B cell (primary cell): ENCODE data around the gene TPCN1. TPM values are rescaled to one million over a fixed set of nuclear protein-coding genes. Genes with fewer than 3 reads are reported as not detected.

ENCODE experiments used
- ATAC-seq: fragments of 200-7000 bp; cut with Tn5 transposase; one replicate; pipeline ENCODE4 v1.10.0; 2021; ENCODE audit warnings: low read depth, mild to moderate bottlenecking, moderate number of reproducible peaks, moderate library complexity
- CTCF ChIA-PET: fragments of 350-600 bp; sonication (Branson Sonifier 250); formaldehyde crosslinking; loops from one replicate; lab custom pipeline; 2021; ENCODE audit warnings: antibody characterized with exemption, inconsistent platforms; lab: Charles Lee
- POLR2A ChIA-PET: fragments of 350-600 bp; sonication (Branson Sonifier 250); formaldehyde crosslinking; loops from one replicate; lab custom pipeline; 2021; ENCODE audit warnings: antibody characterized with exemption; lab: Charles Lee
- DNase-seq: peaks from one replicate; pipeline ENCODE4 v3.0.0; 2013
- H2AFZ ChIP-seq: 2 replicates; pipeline ENCODE4 v1.6.1; 2012; ENCODE audit warnings: mild to moderate bottlenecking, low read depth, low read length; ENCODE audit not compliant: insufficient read depth, poor library complexity, severe bottlenecking
- H3K27ac ChIP-seq, 2 donors: 1 replicate in 1 of 2; 2 replicates in 1 of 2; pipeline ENCODE4 v1.5.1; 2012 to 2013; ENCODE audit warnings: low read length in 2 of 2, mild to moderate bottlenecking in 2 of 2, moderate library complexity in 1 of 2
- H3K27me3 ChIP-seq, 4 experiments: fragments of 200-600 bp in 1 of 4; sonication (generic) in 1 of 4; replicated peaks in 1 of 4; 1 replicate in 2 of 4; 2 replicates in 2 of 4; pipeline versions ENCODE4 v1.6.1 to v1.7.0; 2013 to 2016; ENCODE audit warnings: low read length in 3 of 4, mild to moderate bottlenecking in 2 of 4, mixed read lengths in 1 of 4, moderate library complexity in 1 of 4; ENCODE audit not compliant: insufficient read depth in 4 of 4, control insufficient read depth in 3 of 4; ENCODE audit errors: control extremely low read depth in 1 of 4
- H3K36me3 ChIP-seq, 2 experiments: replicated peaks in 1 of 2; 1 replicate in 1 of 2; 2 replicates in 1 of 2; pipeline versions ENCODE4 v1.6.1 to v1.7.1; 2013; ENCODE audit warnings: low read length in 1 of 2; ENCODE audit not compliant: insufficient read depth in 2 of 2, control insufficient read depth in 1 of 2; ENCODE audit errors: control extremely low read depth in 1 of 2, extremely low read depth in 1 of 2
- H3K4me1 ChIP-seq, 2 donors: fragments of 200-600 bp in 1 of 2; sonication (generic) in 1 of 2; 1 replicate in 1 of 2; 2 replicates in 1 of 2; pipeline versions ENCODE4 v1.5.1 to v1.6.1; 2013 to 2017; ENCODE audit warnings: low read length in 2 of 2; ENCODE audit not compliant: control insufficient read depth in 2 of 2, insufficient read depth in 2 of 2
- H3K4me2 ChIP-seq: replicated peaks from 2 replicates; pipeline ENCODE3; 2012; ENCODE audit warnings: mild to moderate bottlenecking, low read depth, low read length; ENCODE audit not compliant: poor library complexity, severe bottlenecking
- H3K4me3 ChIP-seq, 5 experiments: fragments of 200-600 bp in 1 of 5; sonication (generic) in 1 of 5; 1 replicate in 3 of 5; 2 replicates in 2 of 5; pipeline versions ENCODE4 v1.5.1 to v1.7.0; 2011 to 2016; ENCODE audit warnings: low read length in 4 of 5, mild to moderate bottlenecking in 4 of 5, low read depth in 2 of 5, control low read depth in 1 of 5, moderate library complexity in 1 of 5; ENCODE audit not compliant: insufficient read depth in 1 of 5; ENCODE audit errors: control extremely low read depth in 1 of 5, extremely low read depth in 1 of 5
- H3K79me2 ChIP-seq: fragments of 200-600 bp; sonication (generic); one replicate; pipeline ENCODE4 v1.6.0; 2016; ENCODE audit warnings: low read length; ENCODE audit not compliant: control insufficient read depth, insufficient read depth
- H3K9ac ChIP-seq: fragments of 200-600 bp; sonication (generic); 2 replicates; pipeline ENCODE4 v1.6.1; 2017; ENCODE audit warnings: mild to moderate bottlenecking, low read length, moderate library complexity
- H3K9me3 ChIP-seq, 3 donors: one replicate each; pipeline versions ENCODE4 v1.6.1 to v1.7.1; 2013; ENCODE audit warnings: low read length in 2 of 3; ENCODE audit not compliant: control insufficient read depth in 2 of 3, insufficient read depth in 1 of 3; ENCODE audit errors: control extremely low read depth in 1 of 3
- H4K20me1 ChIP-seq: 2 replicates; pipeline ENCODE4 v1.6.0; 2012; ENCODE audit warnings: mild to moderate bottlenecking, low read length; ENCODE audit not compliant: insufficient read depth, control insufficient read depth, poor library complexity, severe bottlenecking
- H3K27ac Mint-ChIP-seq: one replicate; pipeline ENCODE4 v1.8.0; 2021; ENCODE audit warnings: mixed read lengths
- H3K27me3 Mint-ChIP-seq: one replicate; pipeline ENCODE4 v1.8.0; 2021; ENCODE audit warnings: mixed read lengths
- H3K4me1 Mint-ChIP-seq: one replicate; pipeline ENCODE4 v1.8.0; 2021; ENCODE audit warnings: mixed read lengths
- H3K4me3 Mint-ChIP-seq: one replicate; pipeline ENCODE4 v1.8.0; 2021; ENCODE audit warnings: mixed read lengths
- H3K9me3 Mint-ChIP-seq: one replicate; pipeline ENCODE4 v1.8.0; 2022; ENCODE audit warnings: mixed read lengths; ENCODE audit not compliant: insufficient read depth
- CTCF ChIP-seq: fragments of 200-600 bp; IDR thresholded peaks from one replicate; pipeline ENCODE4 v1.8.0; 2022; ENCODE audit warnings: antibody characterized with exemption, mild to moderate bottlenecking
- EZH2 ChIP-seq: IDR thresholded peaks from 2 replicates; pipeline ENCODE4 v1.6.1; 2012; ENCODE audit warnings: borderline replicate concordance, low read depth, mild to moderate bottlenecking, moderate library complexity, low read length; ENCODE audit not compliant: insufficient read depth, poor library complexity, severe bottlenecking
- WGBS: methylation state at CpG from one replicate; pipeline ENCODE4 v1.1.5; 2013; ENCODE audit warnings: missing lambda C conversion rate; ENCODE audit not compliant: insufficient coverage; 5-methylcytosine and 5-hydroxymethylcytosine counted together
- intact Hi-C: fragments of 100-400 bp; cut with micrococcal nuclease; formaldehyde crosslinking; loops from one replicate; pipeline ENCODE4 v1.10.0; 2022
- polyA plus RNA-seq: library from polyadenylated mRNA; depleted of rRNA; stranded (reverse); fragments of >200 nt; gene quantifications from 2 replicates; pipeline ENCODE4 v1.2.3, GENCODE V29; 2012
- total RNA-seq, 2 donors: library from RNA; stranded (reverse); fragments of 120-200 nt in 1 of 2; gene quantifications; 1 replicate in 1 of 2; 2 replicates in 1 of 2; pipeline versions ENCODE4 v1.2.3 to v1.2.4, GENCODE V29; 2013 to 2022

Gene TPCN1
- total and polyA plus RNA-seq, 2 donors (not counting 1 experiment from before 2014, with no cell fraction given), result 80.8 to 258 TPM

- Mint-ChIP-seq H3K9me3 (peaks cover 2% of the 10 kb centered on the region), H3K4me1 (no peaks in the 10 kb centered on the region), H3K27me3 (no peaks in the 10 kb centered on the region), H3K4me3 (no peak overlapping the region), H3K27ac (no peak overlapping the region)
- ChIA-PET POLR2A (no interaction called here), CTCF (interaction anchor here (0.6 to 1.4 kb wide), 2 partner anchors 32 to 146 kb away, joined by 3 read pairs; no protein-coding TSS in a partner anchor)
- H3K9me3 ChIP-seq, result peaks cover 0 to 3% (median 0%) of the 10 kb centered on the region in 3 donors
- H3K36me3 ChIP-seq, result peaks cover 8 to 36% of the 10 kb centered on the region in 2 experiments
- TF ChIP-seq EZH2 (no peak), CTCF (no peak)
- H3K27ac ChIP-seq, result no peak overlapping the region
- intact Hi-C loops, result loop anchor here (10.0 kb wide), 1 partner anchor 419 kb away; no protein-coding TSS in a partner anchor
- no peaks in the 10 kb centered on the region for H3K4me1 ChIP-seq
- no peak overlapping the region for H3K4me3 ChIP-seq
- H3K27me3 ChIP-seq, result no peaks in the 10 kb centered on the region
- no peaks in the 10 kb centered on the region for H3K79me2 ChIP-seq
- no peak overlapping the region for H3K4me2 ChIP-seq
- ATAC-seq, result no peak
- H3K9ac ChIP-seq, result no peak overlapping the region
- H2AFZ ChIP-seq, result no peak overlapping the region
- 96% methylated on average over 9 of the region's 9 CpGs for WGBS
- no peaks in the 10 kb centered on the region for H4K20me1 ChIP-seq
- no peak for DNase-seq
These were observed 94.1 kb downstream of the TPCN1 start for GRCh38 chr12:113315358-113315757.

DNA sequence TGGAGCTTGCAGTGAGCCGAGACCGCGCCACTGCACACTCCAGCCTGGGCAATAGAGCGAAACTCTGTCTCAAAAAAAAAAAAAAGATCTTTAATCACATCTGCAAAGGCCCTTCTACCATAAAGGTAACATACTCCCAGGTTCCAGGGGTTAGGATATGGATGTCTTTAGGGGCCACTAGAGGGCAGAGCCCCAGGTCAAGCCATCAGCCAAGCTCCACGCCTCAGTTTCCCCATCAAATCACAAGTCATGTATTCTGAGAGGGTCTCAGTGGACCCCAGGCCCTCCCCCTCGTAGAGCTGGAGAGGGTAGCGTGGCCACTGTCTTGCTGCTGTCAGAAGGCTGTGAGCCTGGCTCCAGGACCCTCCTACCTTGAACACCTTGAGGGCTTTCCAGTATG lies 94.9 kb downstream of the TPCN1 start:
- POLR2A ChIA-PET, result no interaction called here
- Histone ChIP-seq H3K4me1 (no peaks in the 10 kb centered on the region), H3K9ac (no peak overlapping the region), H3K36me3 (peaks cover 8 to 38% of the 10 kb centered on the region in 2 experiments), H3K9me3 (peaks cover 0 to 6% (median 0%) of the 10 kb centered on the region in 3 donors), H3K4me2 (no peak overlapping the region), H3K4me3 (no peak overlapping the region), H4K20me1 (no peaks in the 10 kb centered on the region), H3K27ac (no peak overlapping the region), H2AFZ (no peak overlapping the region), H3K79me2 (no peaks in the 10 kb centered on the region), H3K27me3 (no peaks in the 10 kb centered on the region)
- intact Hi-C loops, result loop anchor here (10.0 kb wide), 1 partner anchor 419 kb away; no protein-coding TSS in a partner anchor
- H3K27ac Mint-ChIP-seq, result no peak overlapping the region
- H3K9me3 Mint-ChIP-seq, result no peaks in the 10 kb centered on the region
- DNase-seq (no peak), ATAC-seq (no peak)
- 100% methylated on average over 3 of the region's 7 CpGs for WGBS
- no peaks in the 10 kb centered on the region for H3K27me3 Mint-ChIP-seq
- no peak for TF ChIP-seq CTCF
- TF ChIP-seq EZH2, result no peak
- no peaks in the 10 kb centered on the region for H3K4me1 Mint-ChIP-seq
- no peak overlapping the region for H3K4me3 Mint-ChIP-seq
- CTCF ChIA-PET, result interaction anchor here (0.8 to 1.4 kb wide), 3 partner anchors 32 to 83 kb away, joined by 3 to 5 read pairs (median 4); no protein-coding TSS in a partner anchor
